Glutamatergic neuron (in vitro differentiated cells): ENCODE measurements around the gene MROH2B. TPM values are rescaled to one million over a fixed set of nuclear protein-coding genes. Genes with fewer than 3 reads are reported as not detected.

Source experiments
- DNase-seq: peaks from one replicate; pipeline ENCODE4 v3.0.0; 2022
- H3K27ac Mint-ChIP-seq: one replicate; pipeline ENCODE4 v1.8.0; 2020; ENCODE audit warnings: mild to moderate bottlenecking, mixed read lengths, inconsistent platforms; ENCODE audit not compliant: unreplicated experiment
- H3K27me3 Mint-ChIP-seq: one replicate; pipeline ENCODE4 v1.8.0; 2020; ENCODE audit warnings: mild to moderate bottlenecking, moderate library complexity, mixed read lengths, inconsistent platforms; ENCODE audit not compliant: unreplicated experiment
- H3K36me3 Mint-ChIP-seq: one replicate; pipeline ENCODE4 v1.8.0; 2020; ENCODE audit warnings: mild to moderate bottlenecking, mixed read lengths, inconsistent platforms; ENCODE audit not compliant: unreplicated experiment
- H3K4me1 Mint-ChIP-seq: one replicate; pipeline ENCODE4 v1.8.0; 2020; ENCODE audit warnings: mild to moderate bottlenecking, low read depth, mixed read lengths, inconsistent platforms; ENCODE audit not compliant: unreplicated experiment
- H3K4me3 Mint-ChIP-seq: one replicate; pipeline ENCODE4 v1.8.0; 2020; ENCODE audit warnings: mild to moderate bottlenecking, mixed read lengths, inconsistent platforms; ENCODE audit not compliant: unreplicated experiment
- H3K9me3 Mint-ChIP-seq: one replicate; pipeline ENCODE4 v1.8.0; 2020; ENCODE audit warnings: mild to moderate bottlenecking, moderate library complexity, mixed read lengths, inconsistent platforms; ENCODE audit not compliant: unreplicated experiment
- total RNA-seq: library from RNA; stranded (reverse); fragmentation: NEBNext Ultra II Directional; extraction: Animal tissue kit (Norgen Biotek cat#: 25700); gene quantifications from one replicate; pipeline ENCODE4 v1.2.1, GENCODE V29; 2021; ENCODE audit not compliant: unreplicated experiment
- TF ChIP-seq, protein P1 (sequence below): fragments of 200-600 bp; sonication (generic); IDR thresholded peaks from one replicate; pipeline ENCODE4 v1.5.0; 2021; ENCODE audit not compliant: partially characterized antibody, unreplicated experiment

The MROH2B gene
- total RNA-seq, 1 donor from 2014 or later = not detected

DNA sequence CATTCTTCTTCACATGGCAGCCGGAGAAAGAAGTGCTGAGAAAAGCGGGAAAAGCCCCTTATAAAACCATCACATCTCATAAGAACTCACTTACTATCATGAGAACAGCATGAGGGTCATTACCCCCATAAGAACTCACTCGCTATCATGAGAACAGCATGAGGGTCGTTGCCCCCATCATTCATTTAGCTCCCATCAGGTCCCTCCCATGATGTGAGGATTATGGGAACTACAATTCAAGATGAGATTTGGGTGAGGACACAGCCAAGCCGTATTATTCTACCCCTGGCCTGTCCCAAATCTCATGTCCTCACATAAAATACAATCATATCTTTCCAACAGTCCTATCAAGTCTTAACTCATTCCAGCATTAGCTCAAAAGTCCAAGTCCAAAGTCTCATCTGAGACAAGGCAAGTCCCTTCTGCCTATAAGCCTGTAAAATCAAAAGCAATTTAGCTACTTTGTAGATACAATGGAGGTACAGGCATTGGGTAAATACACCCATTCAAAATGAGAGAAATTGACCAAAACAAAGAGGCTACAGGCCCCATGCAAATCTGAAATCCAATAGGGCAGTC lies 79.1 kb downstream of the MROH2B start:
- no peaks in the 10 kb centered on the region for H3K27me3 Mint-ChIP-seq
- no peak for DNase-seq
- H3K36me3 Mint-ChIP-seq = no peaks in the 10 kb centered on the region
- TF ChIP-seq, protein P1, sequence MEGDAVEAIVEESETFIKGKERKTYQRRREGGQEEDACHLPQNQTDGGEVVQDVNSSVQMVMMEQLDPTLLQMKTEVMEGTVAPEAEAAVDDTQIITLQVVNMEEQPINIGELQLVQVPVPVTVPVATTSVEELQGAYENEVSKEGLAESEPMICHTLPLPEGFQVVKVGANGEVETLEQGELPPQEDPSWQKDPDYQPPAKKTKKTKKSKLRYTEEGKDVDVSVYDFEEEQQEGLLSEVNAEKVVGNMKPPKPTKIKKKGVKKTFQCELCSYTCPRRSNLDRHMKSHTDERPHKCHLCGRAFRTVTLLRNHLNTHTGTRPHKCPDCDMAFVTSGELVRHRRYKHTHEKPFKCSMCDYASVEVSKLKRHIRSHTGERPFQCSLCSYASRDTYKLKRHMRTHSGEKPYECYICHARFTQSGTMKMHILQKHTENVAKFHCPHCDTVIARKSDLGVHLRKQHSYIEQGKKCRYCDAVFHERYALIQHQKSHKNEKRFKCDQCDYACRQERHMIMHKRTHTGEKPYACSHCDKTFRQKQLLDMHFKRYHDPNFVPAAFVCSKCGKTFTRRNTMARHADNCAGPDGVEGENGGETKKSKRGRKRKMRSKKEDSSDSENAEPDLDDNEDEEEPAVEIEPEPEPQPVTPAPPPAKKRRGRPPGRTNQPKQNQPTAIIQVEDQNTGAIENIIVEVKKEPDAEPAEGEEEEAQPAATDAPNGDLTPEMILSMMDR = no peak
- H3K4me1 Mint-ChIP-seq = no peaks in the 10 kb centered on the region
- no peak overlapping the region for H3K4me3 Mint-ChIP-seq
- H3K9me3 Mint-ChIP-seq = no peaks in the 10 kb centered on the region
- no peak overlapping the region for H3K27ac Mint-ChIP-seq

DNA sequence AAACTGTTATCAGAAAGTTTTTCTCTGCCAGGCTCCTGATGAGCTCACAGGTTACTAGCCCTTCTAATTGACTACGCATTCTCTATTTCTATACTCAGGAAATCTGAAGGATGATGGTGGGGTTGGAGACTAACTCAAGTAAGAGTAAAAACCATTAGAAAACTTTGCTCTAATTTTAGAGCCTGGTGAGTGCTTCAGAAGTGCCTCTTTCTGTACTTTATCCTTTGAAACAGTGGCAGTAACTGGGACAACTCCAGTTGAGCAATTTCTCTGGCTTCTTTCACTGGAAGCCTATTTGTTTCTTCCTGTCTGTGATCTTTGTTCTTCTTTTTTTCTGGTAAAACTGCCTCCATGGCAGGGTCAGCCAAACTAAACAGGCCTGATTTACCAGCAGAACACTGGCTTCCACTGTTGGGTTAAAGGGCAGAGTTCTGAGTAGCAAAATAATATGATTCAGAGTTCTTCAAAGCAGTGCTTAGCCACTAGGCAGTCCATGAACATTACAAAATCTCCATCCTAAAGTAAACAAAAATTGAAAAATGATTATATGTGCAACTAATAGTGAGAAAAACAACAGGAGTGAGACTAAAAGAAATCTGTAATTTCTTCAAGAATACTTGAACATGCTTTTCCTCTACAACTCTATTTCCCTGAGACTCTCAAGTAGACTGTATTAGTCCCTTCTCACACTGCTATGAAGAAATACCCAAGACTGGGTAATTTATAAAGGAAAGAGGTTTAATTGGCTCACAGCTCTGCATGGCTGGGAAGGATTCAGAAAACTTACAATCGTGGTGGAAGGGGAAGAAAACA lies 79.8 kb downstream of the MROH2B start:
- Mint-ChIP-seq H3K27ac (no peak overlapping the region), H3K4me3 (no peak overlapping the region)
- no peak for DNase-seq

DNA sequence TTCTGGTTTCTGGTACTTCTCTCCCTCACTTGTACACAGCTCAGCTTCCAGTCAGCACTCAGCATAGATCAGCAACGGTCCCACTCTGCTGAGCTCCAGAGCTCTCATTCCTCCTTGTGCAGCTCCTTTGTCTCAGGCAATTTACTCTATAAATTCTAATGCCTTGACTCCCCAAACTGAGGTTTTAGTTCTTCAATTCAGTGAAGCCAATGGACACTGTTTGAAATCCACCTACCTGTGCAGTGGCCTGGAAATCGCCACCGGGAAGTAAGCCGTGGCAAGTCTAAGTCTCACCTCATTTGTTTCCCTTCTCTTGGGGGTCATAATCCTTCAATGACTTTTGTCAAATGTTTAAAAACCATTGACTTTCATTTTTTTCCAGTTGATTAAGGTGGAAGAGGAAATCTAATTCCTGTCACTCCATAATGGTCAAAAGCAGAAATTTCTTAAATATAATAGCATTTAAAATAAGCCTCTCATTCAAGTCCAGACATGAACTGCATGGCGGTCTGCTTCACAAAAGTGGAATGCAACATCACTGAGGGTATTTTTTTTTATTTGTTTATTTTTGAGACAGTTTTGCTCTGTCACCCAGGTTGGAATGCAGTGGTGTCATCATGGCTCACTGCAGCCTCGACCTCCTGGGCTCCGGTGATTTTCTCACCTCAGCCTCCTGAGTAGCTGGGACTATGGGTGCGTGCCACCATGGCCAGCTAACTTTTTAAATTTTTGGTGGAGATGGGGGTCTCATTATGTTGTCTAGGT lies 82.2 kb downstream of the MROH2B start:
- H3K27ac Mint-ChIP-seq = no peak overlapping the region
- no peaks in the 10 kb centered on the region for H3K27me3 Mint-ChIP-seq
- H3K4me3 Mint-ChIP-seq = no peak overlapping the region
- TF ChIP-seq, protein P1 = no peak
- H3K36me3 Mint-ChIP-seq = no peaks in the 10 kb centered on the region
- H3K4me1 Mint-ChIP-seq = no peaks in the 10 kb centered on the region
- DNase-seq = no peak
- no peaks in the 10 kb centered on the region for H3K9me3 Mint-ChIP-seq

More for the DNA sequence above, 79.8 kb downstream of the MROH2B start:
- Mint-ChIP-seq H3K4me1 (no peaks in the 10 kb centered on the region), H3K9me3 (no peaks in the 10 kb centered on the region), H3K36me3 (no peaks in the 10 kb centered on the region), H3K27me3 (no peaks in the 10 kb centered on the region)
- TF ChIP-seq, protein P1 = no peak

DNA sequence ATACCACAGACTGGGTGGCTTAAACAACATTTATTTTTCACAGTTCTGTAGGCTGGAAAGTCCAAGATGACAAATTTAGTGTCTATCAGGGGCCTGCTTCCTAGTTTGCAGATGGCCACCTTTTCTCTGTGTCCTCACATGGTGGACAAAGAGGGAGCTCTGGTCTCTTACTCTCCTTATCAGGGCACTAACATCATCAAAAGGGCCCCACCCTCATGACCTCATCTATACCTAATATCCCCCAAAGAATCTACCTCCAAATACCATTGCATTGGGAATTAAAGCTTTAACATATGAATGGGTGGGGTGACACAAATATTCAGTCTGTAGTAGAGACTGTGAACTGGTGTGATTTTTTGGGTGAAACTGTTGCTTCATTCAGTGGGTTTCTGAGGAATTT lies 83.8 kb downstream of the MROH2B start:
- Mint-ChIP-seq H3K9me3 (no peaks in the 10 kb centered on the region), H3K27me3 (no peaks in the 10 kb centered on the region), H3K27ac (no peak overlapping the region), H3K4me3 (no peak overlapping the region), H3K36me3 (no peaks in the 10 kb centered on the region), H3K4me1 (no peaks in the 10 kb centered on the region)
- TF ChIP-seq, protein P1 = no peak
- DNase-seq = no peak

DNA sequence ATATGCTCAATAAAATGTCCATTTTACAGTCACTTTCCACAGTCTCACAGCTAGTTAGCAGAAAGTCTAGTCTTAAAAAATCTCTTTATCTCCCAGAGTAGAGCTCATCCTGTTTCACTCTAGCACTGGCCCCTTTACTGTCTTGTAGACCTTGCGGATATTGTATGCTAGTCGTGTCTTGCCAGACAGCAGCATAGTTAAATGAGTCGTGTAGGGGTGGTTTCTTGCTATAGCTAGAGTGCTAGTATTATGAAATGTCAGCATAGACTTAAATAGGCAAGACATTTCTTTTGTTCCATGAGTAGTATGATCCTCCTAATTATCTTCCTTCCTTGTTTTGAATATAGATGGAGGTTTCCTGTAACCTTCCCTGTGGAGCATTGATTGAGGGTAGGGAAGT lies 84.5 kb downstream of the MROH2B start:
- Mint-ChIP-seq H3K4me1 (no peaks in the 10 kb centered on the region), H3K27me3 (no peaks in the 10 kb centered on the region), H3K4me3 (no peak overlapping the region), H3K9me3 (no peaks in the 10 kb centered on the region), H3K36me3 (no peaks in the 10 kb centered on the region), H3K27ac (no peak overlapping the region)
- TF ChIP-seq, protein P1 = no peak
- no peak for DNase-seq
